PC-9 (cell line): ENCODE results near the gene MED13L.

Source experiments
- EZH2 ChIP-seq: fragments of 200-600 bp; sonication (generic); IDR thresholded peaks from 2 replicates; pipeline ENCODE4 v1.8.0; 2017; ENCODE audit warnings: antibody characterized with exemption, low read depth
- TF ChIP-seq, protein P1 (sequence below): fragments of 200-600 bp; sonication (generic); conservative IDR thresholded peaks from 2 replicates; pipeline ENCODE4 v1.6.1; 2017; ENCODE audit warnings: mixed run types, antibody characterized with exemption, mild to moderate bottlenecking, moderate library complexity

DNA sequence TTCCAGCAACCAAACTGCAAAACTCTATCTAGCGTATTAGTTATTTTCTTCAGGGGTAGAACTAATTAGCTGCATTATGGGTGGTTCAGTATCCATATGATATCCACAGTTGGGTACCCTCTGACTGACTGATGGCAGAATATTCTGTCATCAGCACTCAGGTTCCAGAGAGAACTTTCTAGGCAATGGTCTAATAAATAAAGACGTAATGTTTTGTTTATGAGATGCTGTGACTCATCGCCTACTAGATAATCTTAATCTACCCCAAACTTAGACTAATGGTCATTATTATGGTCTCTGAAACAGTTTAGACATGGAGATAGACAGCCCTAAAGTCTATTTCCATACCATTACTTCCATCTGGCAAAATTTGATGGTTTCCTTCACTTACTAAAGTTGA, 220.1 kb downstream of the MED13L start:
- TF ChIP-seq, protein P1, sequence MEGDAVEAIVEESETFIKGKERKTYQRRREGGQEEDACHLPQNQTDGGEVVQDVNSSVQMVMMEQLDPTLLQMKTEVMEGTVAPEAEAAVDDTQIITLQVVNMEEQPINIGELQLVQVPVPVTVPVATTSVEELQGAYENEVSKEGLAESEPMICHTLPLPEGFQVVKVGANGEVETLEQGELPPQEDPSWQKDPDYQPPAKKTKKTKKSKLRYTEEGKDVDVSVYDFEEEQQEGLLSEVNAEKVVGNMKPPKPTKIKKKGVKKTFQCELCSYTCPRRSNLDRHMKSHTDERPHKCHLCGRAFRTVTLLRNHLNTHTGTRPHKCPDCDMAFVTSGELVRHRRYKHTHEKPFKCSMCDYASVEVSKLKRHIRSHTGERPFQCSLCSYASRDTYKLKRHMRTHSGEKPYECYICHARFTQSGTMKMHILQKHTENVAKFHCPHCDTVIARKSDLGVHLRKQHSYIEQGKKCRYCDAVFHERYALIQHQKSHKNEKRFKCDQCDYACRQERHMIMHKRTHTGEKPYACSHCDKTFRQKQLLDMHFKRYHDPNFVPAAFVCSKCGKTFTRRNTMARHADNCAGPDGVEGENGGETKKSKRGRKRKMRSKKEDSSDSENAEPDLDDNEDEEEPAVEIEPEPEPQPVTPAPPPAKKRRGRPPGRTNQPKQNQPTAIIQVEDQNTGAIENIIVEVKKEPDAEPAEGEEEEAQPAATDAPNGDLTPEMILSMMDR: no peak
- no peak for TF ChIP-seq EZH2
